CD4-positive, alpha-beta T cell (primary cell): ENCODE results near the gene P2RX7. TPM values are rescaled to one million over a fixed set of nuclear protein-coding genes. Genes with fewer than 3 reads are reported as not detected.
A peak's percentile ranks its signal among the peaks of the same experiment; 100 is the strongest.

Experiments
- ATAC-seq: fragments of 200-7000 bp; cut with Tn5 transposase; one replicate; pipeline ENCODE4 v1.10.0; 2022; ENCODE audit warnings: mild to moderate bottlenecking; ENCODE audit not compliant: poor library complexity
- CTCF ChIA-PET: fragments of 350-600 bp; sonication (Branson Sonifier 250); formaldehyde crosslinking; loops from one replicate; lab custom pipeline; 2021; ENCODE audit warnings: antibody characterized with exemption, inconsistent platforms; lab: Charles Lee
- POLR2A ChIA-PET: fragments of 350-600 bp; sonication (Branson Sonifier 250); formaldehyde crosslinking; loops from one replicate; lab custom pipeline; 2021; ENCODE audit warnings: antibody characterized with exemption, inconsistent platforms; lab: Charles Lee
- DNase-seq, 14 experiments: peaks; one replicate each; pipeline ENCODE4 v3.0.0-alpha.2; 2013 to 2020; ENCODE audit warnings: mixed read lengths in 2 of 14
- H3K27ac ChIP-seq, 2 donors: one replicate each; pipeline versions ENCODE4 v1.5.1 to v1.7.0; 2013; ENCODE audit warnings: low read length in 2 of 2, low read depth in 1 of 2, mild to moderate bottlenecking in 1 of 2
- H3K27me3 ChIP-seq, 2 experiments: 1 replicate in 1 of 2; 2 replicates in 1 of 2; pipeline versions ENCODE4 v1.6.1 to v1.7.0; 2013; ENCODE audit warnings: low read length in 2 of 2, control low read depth in 1 of 2, mild to moderate bottlenecking in 1 of 2, moderate library complexity in 1 of 2; ENCODE audit not compliant: insufficient read depth in 2 of 2, control insufficient read depth in 1 of 2
- H3K36me3 ChIP-seq: one replicate; pipeline ENCODE4 v1.6.1; 2013; ENCODE audit warnings: low read length, control low read depth; ENCODE audit not compliant: insufficient read depth
- H3K4me1 ChIP-seq: one replicate; pipeline ENCODE4 v1.6.1; 2013; ENCODE audit warnings: low read length, control low read depth; ENCODE audit not compliant: insufficient read depth
- H3K4me3 ChIP-seq: one replicate; pipeline ENCODE4 v1.5.1; 2013; ENCODE audit warnings: mild to moderate bottlenecking, low read length, moderate library complexity
- H3K9me3 ChIP-seq, 2 experiments: 1 replicate in 1 of 2; 2 replicates in 1 of 2; pipeline versions ENCODE4 v1.6.1 to v1.7.0; 2013; ENCODE audit warnings: low read length in 2 of 2, mild to moderate bottlenecking in 2 of 2, control low read depth in 1 of 2, moderate library complexity in 1 of 2; ENCODE audit not compliant: control insufficient read depth in 1 of 2, insufficient read depth in 1 of 2
- H3K27ac Mint-ChIP-seq: one replicate; pipeline ENCODE4 v1.8.0; 2020; ENCODE audit warnings: mixed read lengths
- H3K27me3 Mint-ChIP-seq: one replicate; pipeline ENCODE4 v1.8.0; 2021; ENCODE audit warnings: mixed read lengths
- H3K36me3 Mint-ChIP-seq: one replicate; pipeline ENCODE4 v1.8.0; 2021; ENCODE audit warnings: low read depth, mixed read lengths
- H3K4me1 Mint-ChIP-seq: one replicate; pipeline ENCODE4 v1.8.0; 2021; ENCODE audit warnings: low read depth, mixed read lengths
- H3K4me3 Mint-ChIP-seq: one replicate; pipeline ENCODE4 v1.8.0; 2020; ENCODE audit warnings: mild to moderate bottlenecking, mixed read lengths
- H3K9me3 Mint-ChIP-seq: one replicate; pipeline ENCODE4 v1.8.0; 2020; ENCODE audit warnings: mixed read lengths
- intact Hi-C, 2 experiments: fragments of 100-400 bp; cut with DNase I in 1 of 2; cut with micrococcal nuclease in 1 of 2; formaldehyde crosslinking; loops; one replicate each; pipeline versions ENCODE4 v1.15.1 to v1.9.0; 2023 to 2025; cut with DNase I, micrococcal nuclease
- total RNA-seq, 174 experiments: library from RNA in 2 of 174; stranded (reverse) in 2 of 174; gene quantifications; one replicate each; pipeline ENCODE4 v1.2.3 and lab custom pipeline; 2021 to 2026
- TF ChIP-seq, protein P1 (sequence below): fragments of 200-600 bp; IDR thresholded peaks from one replicate; pipeline ENCODE4 v1.8.0; 2022; ENCODE audit warnings: antibody characterized with exemption, mild to moderate bottlenecking

The P2RX7 gene
- total RNA-seq, 2 experiments from 2014 or later, result 4.6 to 4.8 TPM

DNA sequence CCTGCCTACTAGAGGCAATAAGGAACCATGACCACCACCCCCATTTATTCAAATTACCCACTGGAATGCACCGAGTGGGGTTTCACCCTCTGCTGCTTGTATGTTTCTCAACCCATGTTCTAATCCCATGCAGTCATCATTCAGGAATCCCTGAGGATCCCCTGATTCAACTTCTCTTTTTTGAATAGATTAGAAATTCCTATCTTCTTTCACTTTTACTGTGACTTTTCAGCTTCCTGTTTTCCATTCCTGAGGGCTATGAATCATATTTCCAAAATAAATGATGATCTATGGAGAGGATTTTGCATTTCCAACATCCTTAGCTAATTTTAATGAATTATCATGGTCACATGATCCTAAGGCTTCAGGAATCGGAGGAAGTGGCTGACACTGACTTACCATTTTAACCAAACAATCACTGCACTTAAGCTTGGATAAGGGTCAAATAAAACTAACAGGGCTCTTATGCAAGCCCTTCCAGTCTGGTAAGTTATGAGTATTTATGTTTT, 57.9 kb downstream of the P2RX7 start:
- ChIA-PET POLR2A (no interaction called here), CTCF (no interaction called here)
- Histone ChIP-seq H3K27ac (no peak overlapping the region), H3K9me3 (peaks cover 0 to 3% of the 10 kb centered on the region in 2 experiments), H3K4me3 (no peak overlapping the region), H3K27me3 (no peaks in the 10 kb centered on the region), H3K4me1 (no peaks in the 10 kb centered on the region), H3K36me3 (no peaks in the 10 kb centered on the region)
- H3K4me1 Mint-ChIP-seq, result no peaks in the 10 kb centered on the region
- intact Hi-C loops, result no loop called here
- DNase-seq (peak in 2 of 14 experiments; percentile 59 to 71), ATAC-seq (no peak)
- no peaks in the 10 kb centered on the region for H3K36me3 Mint-ChIP-seq
- no peaks in the 10 kb centered on the region for H3K9me3 Mint-ChIP-seq
- H3K4me3 Mint-ChIP-seq, result no peak overlapping the region
- no peak overlapping the region for H3K27ac Mint-ChIP-seq
- H3K27me3 Mint-ChIP-seq, result no peaks in the 10 kb centered on the region
- TF ChIP-seq, protein P1, sequence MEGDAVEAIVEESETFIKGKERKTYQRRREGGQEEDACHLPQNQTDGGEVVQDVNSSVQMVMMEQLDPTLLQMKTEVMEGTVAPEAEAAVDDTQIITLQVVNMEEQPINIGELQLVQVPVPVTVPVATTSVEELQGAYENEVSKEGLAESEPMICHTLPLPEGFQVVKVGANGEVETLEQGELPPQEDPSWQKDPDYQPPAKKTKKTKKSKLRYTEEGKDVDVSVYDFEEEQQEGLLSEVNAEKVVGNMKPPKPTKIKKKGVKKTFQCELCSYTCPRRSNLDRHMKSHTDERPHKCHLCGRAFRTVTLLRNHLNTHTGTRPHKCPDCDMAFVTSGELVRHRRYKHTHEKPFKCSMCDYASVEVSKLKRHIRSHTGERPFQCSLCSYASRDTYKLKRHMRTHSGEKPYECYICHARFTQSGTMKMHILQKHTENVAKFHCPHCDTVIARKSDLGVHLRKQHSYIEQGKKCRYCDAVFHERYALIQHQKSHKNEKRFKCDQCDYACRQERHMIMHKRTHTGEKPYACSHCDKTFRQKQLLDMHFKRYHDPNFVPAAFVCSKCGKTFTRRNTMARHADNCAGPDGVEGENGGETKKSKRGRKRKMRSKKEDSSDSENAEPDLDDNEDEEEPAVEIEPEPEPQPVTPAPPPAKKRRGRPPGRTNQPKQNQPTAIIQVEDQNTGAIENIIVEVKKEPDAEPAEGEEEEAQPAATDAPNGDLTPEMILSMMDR, result no peak

DNA sequence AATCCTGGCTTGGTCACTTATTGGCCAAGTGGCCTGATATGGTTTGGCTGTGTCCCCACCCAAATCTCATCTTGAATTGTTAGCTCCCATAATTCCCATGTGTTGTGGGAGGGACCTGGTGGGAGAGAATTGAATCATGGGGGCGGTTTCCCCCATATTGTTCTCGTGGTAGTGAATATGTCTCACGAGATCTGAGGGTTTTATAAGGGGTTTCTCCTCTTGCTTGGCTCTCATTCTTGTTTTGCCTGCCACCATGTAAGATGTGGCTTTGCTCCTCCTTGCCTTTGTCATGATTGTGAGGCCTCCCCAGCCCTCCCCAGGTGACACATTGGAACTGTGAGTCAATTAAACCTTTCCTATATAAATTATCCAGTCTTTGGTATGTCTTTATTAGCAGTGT, 58.5 kb downstream of the P2RX7 start:
- no peaks in the 10 kb centered on the region for H3K36me3 ChIP-seq
- no peak overlapping the region for H3K4me3 ChIP-seq
- ChIA-PET CTCF (no interaction called here), POLR2A (no interaction called here)
- Mint-ChIP-seq H3K27me3 (no peaks in the 10 kb centered on the region), H3K9me3 (no peaks in the 10 kb centered on the region), H3K36me3 (no peaks in the 10 kb centered on the region), H3K4me1 (no peaks in the 10 kb centered on the region), H3K4me3 (no peak overlapping the region), H3K27ac (no peak overlapping the region)
- H3K27ac ChIP-seq, result no peak overlapping the region
- DNase-seq (no peak), ATAC-seq (no peak)
- no peaks in the 10 kb centered on the region for H3K4me1 ChIP-seq
- no peaks in the 10 kb centered on the region for H3K27me3 ChIP-seq
- TF ChIP-seq, protein P1, result no peak
- intact Hi-C loops, result no loop called here
- peaks cover 0 to 3% of the 10 kb centered on the region in 2 experiments for H3K9me3 ChIP-seq

DNA sequence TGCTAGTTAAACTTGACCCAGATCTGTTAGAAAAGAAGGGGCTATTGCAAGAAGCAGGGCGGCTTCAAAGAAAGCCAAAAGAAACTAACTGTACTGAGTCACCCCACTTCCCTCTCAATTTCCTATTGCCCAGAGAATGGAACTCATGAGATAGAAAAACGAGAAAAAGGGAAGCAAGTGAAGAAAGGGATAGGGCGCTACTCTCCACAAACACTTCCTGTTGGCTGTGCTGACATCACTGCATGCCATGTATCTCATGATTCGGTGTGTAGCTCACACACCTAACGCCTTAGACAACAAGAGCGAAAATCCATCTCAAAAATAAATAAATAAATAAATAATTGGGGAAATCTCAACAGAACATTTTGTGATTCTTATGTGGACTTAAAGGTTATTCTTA, 64.2 kb downstream of the P2RX7 start:
- TF ChIP-seq, protein P1, result no peak
- H3K9me3 Mint-ChIP-seq, result no peaks in the 10 kb centered on the region
- peak overlapping the region; percentile 39 for H3K4me3 Mint-ChIP-seq
- DNase-seq (peak in 4 of 14 experiments; percentile 12 to 73 (median 52)), ATAC-seq (peak; percentile 84)
- no peaks in the 10 kb centered on the region for H3K9me3 ChIP-seq
- H3K27ac ChIP-seq, result no peak overlapping the region
- H3K36me3 Mint-ChIP-seq, result no peaks in the 10 kb centered on the region
- no peak overlapping the region for H3K27ac Mint-ChIP-seq
- H3K4me3 ChIP-seq, result no peak overlapping the region
- no peaks in the 10 kb centered on the region for H3K27me3 Mint-ChIP-seq
- intact Hi-C loops, result no loop called here
- no peaks in the 10 kb centered on the region for H3K36me3 ChIP-seq
- POLR2A ChIA-PET, result interaction anchor here (0.8 kb wide), 1 partner anchor 43 kb away, joined by 3 read pairs; no protein-coding TSS in a partner anchor
- H3K4me1 ChIP-seq, result peaks cover 14% of the 10 kb centered on the region
- no peaks in the 10 kb centered on the region for H3K27me3 ChIP-seq
- CTCF ChIA-PET, result no interaction called here
- H3K4me1 Mint-ChIP-seq, result peaks cover 12% of the 10 kb centered on the region
